ENCODE data around the gene FAM89B. TPM values are rescaled to one million over a fixed set of nuclear protein-coding genes. Genes with fewer than 3 reads are reported as not detected.
A peak's percentile ranks its signal among the peaks of the same experiment; 100 is the strongest.

The FAM89B gene
- total RNA-seq, 1 donor from 2014 or later, result 86.8 TPM

- TF ChIP-seq CTCF (IDR thresholded peaks at IDR 0.05), result no peak
- Mint-ChIP-seq H3K4me1 (ENCODE audit: low read depth) (peaks cover 23% of the 10 kb centered on the region), H3K27me3 (ENCODE audit: low read depth) (no peaks in the 10 kb centered on the region), H3K36me3 (ENCODE audit: low read depth) (peaks cover 5% of the 10 kb centered on the region), H3K27ac (ENCODE audit: unreplicated experiment) (no peak overlapping the region), H3K4me3 (ENCODE audit: unreplicated experiment) (no peak overlapping the region), H3K9me3 (ENCODE audit: low read depth) (no peaks in the 10 kb centered on the region)
- DNase-seq (ENCODE audit: low spot score), result no peak
These were observed 19.9 kb downstream of the FAM89B start for GRCh38 chr11:65591939-65592857.

- Mint-ChIP-seq H3K27me3 (ENCODE audit: low read depth) (no peaks in the 10 kb centered on the region), H3K4me3 (ENCODE audit: unreplicated experiment) (no peak overlapping the region)
These were observed 20.6 kb downstream of the FAM89B start for GRCh38 chr11:65592858-65593517.

GRCh38 chr11:65593518-65594414 lies 21.4 kb downstream of the FAM89B start:
- DNase-seq (ENCODE audit: low spot score), result no peak

More at GRCh38 chr11:65592858-65593517, 20.6 kb downstream of the FAM89B start:
- DNase-seq (ENCODE audit: low spot score), result no peak
- Mint-ChIP-seq H3K36me3 (ENCODE audit: low read depth) (peaks cover 6% of the 10 kb centered on the region), H3K9me3 (ENCODE audit: low read depth) (no peaks in the 10 kb centered on the region), H3K4me1 (ENCODE audit: low read depth) (peaks cover 15% of the 10 kb centered on the region), H3K27ac (ENCODE audit: unreplicated experiment) (no peak overlapping the region)
- no peak for TF ChIP-seq CTCF (IDR thresholded peaks at IDR 0.05)

GRCh38 chr11:65595131-65595530 lies 22.8 kb downstream of the FAM89B start:
- H3K9me3 Mint-ChIP-seq (ENCODE audit: low read depth), result no peaks in the 10 kb centered on the region
- H3K36me3 Mint-ChIP-seq (ENCODE audit: low read depth), result peaks cover 10% of the 10 kb centered on the region
- TF ChIP-seq CTCF (IDR thresholded peaks at IDR 0.05), result no peak
- no peak overlapping the region for H3K27ac Mint-ChIP-seq (ENCODE audit: unreplicated experiment)
- no peak for DNase-seq (ENCODE audit: low spot score)
- H3K4me1 Mint-ChIP-seq (ENCODE audit: low read depth), result peaks cover 10% of the 10 kb centered on the region
- no peak overlapping the region for H3K4me3 Mint-ChIP-seq (ENCODE audit: unreplicated experiment)
- H3K27me3 Mint-ChIP-seq (ENCODE audit: low read depth), result no peaks in the 10 kb centered on the region

More at GRCh38 chr11:65593518-65594414, 21.4 kb downstream of the FAM89B start:
- Mint-ChIP-seq H3K9me3 (ENCODE audit: low read depth) (no peaks in the 10 kb centered on the region), H3K4me3 (ENCODE audit: unreplicated experiment) (no peak overlapping the region), H3K27me3 (ENCODE audit: low read depth) (no peaks in the 10 kb centered on the region), H3K36me3 (ENCODE audit: low read depth) (peaks cover 6% of the 10 kb centered on the region), H3K27ac (ENCODE audit: unreplicated experiment) (no peak overlapping the region), H3K4me1 (ENCODE audit: low read depth) (peaks cover 10% of the 10 kb centered on the region)
- TF ChIP-seq CTCF (IDR thresholded peaks at IDR 0.05), result peak; percentile 82
